AG09309 (cell line): Measurements from ENCODE around the gene GPR137.

ENCODE experiments used
- DNase-seq: peaks from one replicate; pipeline ENCODE4 v3.0.0-alpha.2; 2010; ENCODE audit warnings: low read depth
- H3K4me3 ChIP-seq: 2 replicates; pipeline ENCODE4 v1.5.1; 2011; ENCODE audit warnings: mild to moderate bottlenecking, low read depth, low read length, moderate library complexity; ENCODE audit not compliant: control insufficient read depth
- TF ChIP-seq, protein P1 (sequence below): IDR thresholded peaks from 2 replicates; pipeline ENCODE4 v1.5.1; 2011; ENCODE audit warnings: mild to moderate bottlenecking, low read depth, low read length, inconsistent platforms; ENCODE audit not compliant: insufficient read depth, control insufficient read depth; ENCODE audit errors: missing control alignments

GPR137 gene

DNA sequence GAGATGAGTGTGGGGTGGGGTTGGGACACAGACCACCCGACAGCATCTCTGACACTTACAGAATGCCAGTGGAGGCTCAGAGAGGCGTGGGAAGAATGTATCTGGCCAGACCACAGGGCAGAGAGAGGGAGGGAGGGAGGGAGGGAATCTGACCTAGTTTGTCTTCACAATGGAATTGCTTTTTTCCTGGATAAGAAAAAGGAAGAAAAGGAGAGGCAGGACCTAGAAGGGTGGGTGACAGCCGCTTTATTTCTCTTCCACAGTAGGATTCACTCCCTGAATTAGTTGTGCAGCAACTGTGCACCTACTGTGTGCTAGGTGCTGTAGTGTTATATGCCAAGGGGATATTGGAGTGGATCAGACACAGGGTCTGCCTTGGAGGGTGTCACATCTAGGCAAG is 9.1 kb downstream of the GPR137 start:
- TF ChIP-seq, protein P1, sequence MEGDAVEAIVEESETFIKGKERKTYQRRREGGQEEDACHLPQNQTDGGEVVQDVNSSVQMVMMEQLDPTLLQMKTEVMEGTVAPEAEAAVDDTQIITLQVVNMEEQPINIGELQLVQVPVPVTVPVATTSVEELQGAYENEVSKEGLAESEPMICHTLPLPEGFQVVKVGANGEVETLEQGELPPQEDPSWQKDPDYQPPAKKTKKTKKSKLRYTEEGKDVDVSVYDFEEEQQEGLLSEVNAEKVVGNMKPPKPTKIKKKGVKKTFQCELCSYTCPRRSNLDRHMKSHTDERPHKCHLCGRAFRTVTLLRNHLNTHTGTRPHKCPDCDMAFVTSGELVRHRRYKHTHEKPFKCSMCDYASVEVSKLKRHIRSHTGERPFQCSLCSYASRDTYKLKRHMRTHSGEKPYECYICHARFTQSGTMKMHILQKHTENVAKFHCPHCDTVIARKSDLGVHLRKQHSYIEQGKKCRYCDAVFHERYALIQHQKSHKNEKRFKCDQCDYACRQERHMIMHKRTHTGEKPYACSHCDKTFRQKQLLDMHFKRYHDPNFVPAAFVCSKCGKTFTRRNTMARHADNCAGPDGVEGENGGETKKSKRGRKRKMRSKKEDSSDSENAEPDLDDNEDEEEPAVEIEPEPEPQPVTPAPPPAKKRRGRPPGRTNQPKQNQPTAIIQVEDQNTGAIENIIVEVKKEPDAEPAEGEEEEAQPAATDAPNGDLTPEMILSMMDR: no peak
- H3K4me3 ChIP-seq: no peak overlapping the region
- no peak for DNase-seq

DNA sequence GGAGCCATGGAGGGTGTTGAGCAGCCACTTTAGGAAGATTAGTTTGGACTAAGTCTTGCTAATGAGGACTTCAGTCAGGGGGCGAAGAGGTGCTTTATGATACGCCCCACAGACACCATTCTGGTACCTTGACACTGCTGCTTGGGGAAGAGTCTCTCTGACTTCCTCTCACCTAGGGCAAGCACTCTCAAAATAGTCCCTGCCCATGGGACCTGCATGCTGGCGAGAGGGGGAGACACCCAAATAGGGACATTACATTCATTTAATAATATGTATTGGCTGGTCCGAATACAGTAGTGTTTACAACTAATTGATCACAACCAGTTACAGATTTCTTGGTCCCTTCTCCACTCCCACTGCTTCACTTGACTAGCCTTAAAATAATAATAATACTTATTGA is 10.1 kb downstream of the GPR137 start:
- TF ChIP-seq, protein P1: no peak
- no peak for DNase-seq
- H3K4me3 ChIP-seq: no peak overlapping the region

DNA sequence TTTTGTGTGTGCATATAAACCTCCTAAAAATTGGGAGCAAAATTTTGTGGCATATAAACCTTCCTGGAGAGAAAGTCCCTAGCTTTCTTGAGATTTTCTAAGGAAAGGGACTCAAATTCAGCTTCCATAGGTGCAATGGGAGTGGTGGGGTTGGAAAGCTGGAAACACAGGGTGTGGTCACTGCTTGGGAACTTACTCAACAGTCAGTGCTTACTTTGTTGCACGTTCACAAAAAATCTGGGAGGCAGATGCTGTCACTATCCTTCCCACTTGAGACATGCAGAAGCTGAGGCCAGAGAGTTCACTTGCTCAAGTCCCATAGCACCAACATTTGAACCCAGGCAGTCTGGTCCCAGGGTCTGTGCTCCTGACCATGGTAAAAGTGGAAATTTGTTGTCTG is 10.6 kb downstream of the GPR137 start:
- DNase-seq: no peak
- TF ChIP-seq, protein P1: no peak
- no peak overlapping the region for H3K4me3 ChIP-seq

DNA sequence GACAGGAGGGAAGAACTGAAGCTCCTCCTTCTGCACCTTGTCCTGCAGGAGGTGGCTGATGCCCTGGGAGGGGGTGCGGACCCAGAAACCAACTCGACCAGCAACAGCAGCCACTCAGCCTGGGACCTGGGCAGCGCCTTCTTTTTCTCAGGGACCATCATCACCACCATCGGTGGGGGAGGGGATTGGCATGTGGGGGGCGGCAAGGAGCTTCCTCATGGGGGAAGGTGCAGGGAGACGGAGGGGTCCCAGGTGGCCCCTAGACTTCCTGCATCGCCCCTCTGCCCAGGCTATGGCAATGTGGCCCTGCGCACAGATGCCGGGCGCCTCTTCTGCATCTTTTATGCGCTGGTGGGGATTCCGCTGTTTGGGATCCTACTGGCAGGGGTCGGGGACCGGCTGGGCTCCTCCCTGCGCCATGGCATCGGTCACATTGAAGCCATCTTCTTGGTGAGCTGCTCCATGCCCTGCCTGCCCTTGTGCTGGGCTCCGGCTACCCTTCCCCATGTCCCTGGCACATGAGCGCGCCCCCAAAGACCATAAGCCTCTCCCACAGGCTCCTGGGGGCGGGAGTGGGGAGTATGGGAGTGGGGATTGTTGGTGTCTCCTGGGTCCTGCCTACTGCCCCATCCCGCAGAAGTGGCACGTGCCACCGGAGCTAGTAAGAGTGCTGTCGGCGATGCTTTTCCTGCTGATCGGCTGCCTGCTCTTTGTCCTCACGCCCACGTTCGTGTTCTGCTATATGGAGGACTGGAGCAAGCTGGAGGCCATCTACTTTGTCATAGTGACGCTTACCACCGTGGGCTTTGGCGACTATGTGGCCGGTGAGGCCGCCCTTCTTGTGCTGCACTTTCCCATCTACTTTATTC is 11.4 kb downstream of the GPR137 start:
- no peak for DNase-seq
- H3K4me3 ChIP-seq: no peak overlapping the region
- TF ChIP-seq, protein P1: no peak

DNA sequence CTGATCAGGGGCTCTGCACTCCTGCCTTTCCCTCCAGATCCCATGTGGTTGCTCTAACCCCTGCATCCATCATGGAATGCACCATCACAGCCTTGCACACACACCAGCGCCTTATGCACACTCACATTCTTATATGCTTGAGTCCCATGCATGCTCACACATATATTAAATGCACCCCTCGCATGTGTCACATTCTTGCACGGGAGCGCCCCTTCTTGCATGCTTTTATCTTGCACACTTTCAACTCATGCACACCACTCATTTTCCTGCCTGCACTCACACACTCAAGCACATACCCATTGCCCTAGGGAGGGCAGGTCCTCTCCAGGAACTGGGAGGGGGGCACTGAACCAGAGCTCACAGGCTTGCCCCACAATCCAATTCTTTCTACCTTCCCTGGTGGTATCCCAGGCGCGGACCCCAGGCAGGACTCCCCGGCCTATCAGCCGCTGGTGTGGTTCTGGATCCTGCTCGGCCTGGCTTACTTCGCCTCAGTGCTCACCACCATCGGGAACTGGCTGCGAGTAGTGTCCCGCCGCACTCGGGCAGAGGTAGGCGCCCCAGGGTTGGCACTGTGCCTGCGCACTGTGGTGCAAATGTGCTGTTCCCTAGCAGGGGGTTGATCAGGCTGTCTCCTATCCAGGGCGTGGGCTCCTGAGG is 12.2 kb downstream of the GPR137 start:
- H3K4me3 ChIP-seq: no peak overlapping the region
- no peak for DNase-seq
- TF ChIP-seq, protein P1: no peak

DNA sequence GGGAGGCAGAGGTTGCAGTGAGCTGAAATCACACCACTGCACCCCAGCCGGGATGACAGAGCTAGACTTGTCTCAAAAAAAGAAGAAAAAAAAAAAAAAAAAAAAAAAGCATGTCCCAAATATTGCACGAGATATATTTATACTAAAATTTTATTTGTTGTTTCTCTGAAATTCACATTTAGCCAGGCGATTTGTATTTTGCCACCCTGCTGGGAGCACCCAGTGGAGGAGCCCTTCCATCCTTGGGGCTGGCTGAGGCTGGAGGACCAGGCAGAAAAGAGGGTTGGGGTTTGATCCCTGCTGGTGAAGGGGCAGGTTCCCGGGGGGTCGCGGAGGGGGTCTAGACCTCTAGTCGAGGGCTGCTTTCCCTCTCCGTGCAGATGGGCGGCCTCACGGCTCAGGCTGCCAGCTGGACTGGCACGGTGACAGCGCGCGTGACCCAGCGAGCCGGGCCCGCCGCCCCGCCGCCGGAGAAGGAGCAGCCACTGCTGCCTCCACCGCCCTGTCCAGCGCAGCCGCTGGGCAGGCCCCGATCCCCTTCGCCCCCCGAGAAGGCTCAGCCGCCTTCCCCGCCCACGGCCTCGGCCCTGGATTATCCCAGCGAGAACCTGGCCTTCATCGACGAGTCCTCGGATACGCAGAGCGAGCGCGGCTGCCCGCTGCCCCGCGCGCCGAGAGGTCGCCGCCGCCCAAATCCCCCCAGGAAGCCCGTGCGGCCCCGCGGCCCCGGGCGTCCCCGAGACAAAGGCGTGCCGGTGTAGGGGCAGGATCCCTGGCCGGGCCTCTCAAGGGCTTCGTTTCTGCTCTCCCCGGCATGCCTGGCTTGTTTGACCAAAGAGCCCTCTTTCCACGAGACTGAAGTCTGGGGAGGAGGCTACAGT is 13.6 kb downstream of the GPR137 start:
- TF ChIP-seq, protein P1: no peak
- no peak for DNase-seq
- peak overlapping the region; percentile 18 for H3K4me3 ChIP-seq
